Activated gamma-delta T cell treated with anti-CD3 and anti-CD28 coated beads, Interleukin-2, amount 50 U/mL, for 16 hours (primary cell): ENCODE measurements around the gene SURF2.

Experiments
- DNase-seq: peaks from one replicate; pipeline ENCODE4 v3.0.0-alpha.2; 2020; ENCODE audit warnings: low read depth

Gene SURF2

GRCh38 chr9:133335924-133336811 lies 20.2 kb upstream of the SURF2 start, which contains the start of gene SURF6:
TSS of gene SURF6 (minus strand) at chr9:133336188. CDS start at chr9:133336132, 56 bp downstream.
- DNase-seq: peak; percentile 89

- no peak for DNase-seq
These were observed 16.7 kb upstream of the SURF2 start for GRCh38 chr9:133339641-133340040.

- DNase-seq: no peak
These were observed 16.1 kb upstream of the SURF2 start for GRCh38 chr9:133340256-133340655.

GRCh38 chr9:133340916-133341315 lies 15.4 kb upstream of the SURF2 start:
- no peak for DNase-seq

GRCh38 chr9:133341369-133342068 lies 14.8 kb upstream of the SURF2 start:
- DNase-seq: no peak

- DNase-seq: no peak
These were observed 14.3 kb upstream of the SURF2 start for GRCh38 chr9:133342069-133342406.

GRCh38 chr9:133342570-133342969 lies 13.8 kb upstream of the SURF2 start:
- no peak for DNase-seq

- no peak for DNase-seq
These were observed 12.3 kb upstream of the SURF2 start for GRCh38 chr9:133344071-133344470.

- no peak for DNase-seq
These were observed 11.4 kb upstream of the SURF2 start for GRCh38 chr9:133344979-133345378.

- no peak for DNase-seq
These were observed 10.8 kb upstream of the SURF2 start for GRCh38 chr9:133345596-133345995.

GRCh38 chr9:133346021-133346785 lies 10.1 kb upstream of the SURF2 start:
- DNase-seq: no peak

GRCh38 chr9:133347515-133347984 lies 8.8 kb upstream of the SURF2 start:
- no peak for DNase-seq

- peak; percentile 85 for DNase-seq
These were observed 8.2 kb upstream of the SURF2 start, which contains the start of the genes MED22 and RPL7A for GRCh38 chr9:133347985-133348717. TSS of gene MED22 (minus strand) at chr9:133348131. CDS start at chr9:133346662, 1,469 bp downstream. TSS of gene RPL7A (plus strand) at chr9:133348218. CDS start at chr9:133348244, 26 bp downstream.

GRCh38 chr9:133348718-133349573 lies 7.4 kb upstream of the SURF2 start:
- no peak for DNase-seq

GRCh38 chr9:133349965-133350616 lies 6.3 kb upstream of the SURF2 start:
- no peak for DNase-seq

GRCh38 chr9:133351526-133351907 lies 4.8 kb upstream of the SURF2 start:
- no peak for DNase-seq

- DNase-seq: no peak
These were observed 4.3 kb upstream of the SURF2 start for GRCh38 chr9:133351908-133352634.

GRCh38 chr9:133352635-133353340 lies 3.6 kb upstream of the SURF2 start:
- no peak for DNase-seq

- DNase-seq: no peak
These were observed 2.8 kb upstream of the SURF2 start for GRCh38 chr9:133353548-133353947.
